Body of pancreas (tissue), 4 donors: ENCODE measurements around the gene TMEM229B. TPM values are rescaled to one million over a fixed set of nuclear protein-coding genes. Genes with fewer than 3 reads are reported as not detected.

Experiments
- ATAC-seq: fragments of 150-250 bp; one replicate; pipeline ENCODE4 v1.9.1; 2016
- DNase-seq, 4 donors: peaks; one replicate each; pipeline ENCODE4 v3.0.0-alpha.2; 2019
- H3K27ac ChIP-seq, 4 donors: fragments of 200-600 bp; sonication (generic); 1 replicate in 3 of 4; 2 replicates in 1 of 4; pipeline versions ENCODE4 v1.5.1 to v1.6.1; 2016 to 2019; ENCODE audit warnings: mild to moderate bottlenecking in 1 of 4, mixed read lengths in 1 of 4, moderate library complexity in 1 of 4
- H3K27me3 ChIP-seq, 2 donors: fragments of 200-600 bp; sonication (generic); one replicate each; pipeline ENCODE4 v1.6.0; 2016; ENCODE audit warnings: mild to moderate bottlenecking in 1 of 2
- H3K36me3 ChIP-seq, 2 donors: fragments of 200-600 bp; sonication (generic); replicated peaks in 1 of 2; 2 replicates each; pipeline ENCODE4 v1.5.1; 2016; ENCODE audit warnings: low read depth in 2 of 2; ENCODE audit not compliant: insufficient read depth in 1 of 2
- H3K4me1 ChIP-seq: fragments of 200-600 bp; sonication (generic); one replicate; pipeline ENCODE4 v1.6.0; 2016
- H3K4me3 ChIP-seq, 2 donors: fragments of 200-600 bp; sonication (generic); 1 replicate in 1 of 2; 2 replicates in 1 of 2; pipeline ENCODE4 v1.5.1; 2016 to 2019
- H3K9me3 ChIP-seq, 3 donors: fragments of 200-600 bp; sonication (generic); 1 replicate in 2 of 3; 2 replicates in 1 of 3; pipeline ENCODE4 v1.5.1; 2016
- CTCF ChIP-seq, 7 experiments: fragments of 450-650 bp in 4 of 7; fragments of 200-600 bp in 3 of 7; sonication (generic) in 3 of 7; IDR thresholded peaks; one replicate each; pipeline ENCODE4 v1.5.1; 2016 to 2019; ENCODE audit warnings: antibody characterized with exemption in 7 of 7
- POLR2A ChIP-seq, 3 donors: fragments of 450-650 bp; IDR thresholded peaks; one replicate each; pipeline ENCODE4 v1.6.1; 2016; ENCODE audit warnings: antibody characterized with exemption in 3 of 3, mild to moderate bottlenecking in 2 of 3
- WGBS, 2 donors: methylation state at CpG; one replicate each; pipeline ENCODE4 v1.1.5; 2017; 5-methylcytosine and 5-hydroxymethylcytosine counted together
- intact Hi-C: fragments of 100-400 bp; cut with DNase I; formaldehyde crosslinking; loops from one replicate; pipeline ENCODE4 v1.15.1; 2023
- total RNA-seq, 2 donors: library from RNA; depleted of rRNA; stranded (reverse); fragments of >200 nt; gene quantifications; one replicate each; pipeline ENCODE4 v1.1.0, GENCODE V29; 2016

TMEM229B gene
- total RNA-seq, 2 donors from 2014 or later: 2.0 to 4.4 TPM

- Histone ChIP-seq H3K4me1 (no peaks in the 10 kb centered on the region), H3K36me3 (no peaks in the 10 kb centered on the region), H3K4me3 (no peak overlapping the region), H3K27ac (no peak overlapping the region), H3K27me3 (no peaks in the 10 kb centered on the region), H3K9me3 (no peaks in the 10 kb centered on the region)
- no peak for TF ChIP-seq POLR2A (IDR thresholded peaks at IDR 0.05)
- TF ChIP-seq CTCF (IDR thresholded peaks at IDR 0.05): no peak
- WGBS, 2 donors: 83 to 90% methylated on average over 2 to 4 of the region's 4 CpGs
- ATAC-seq (no peak), DNase-seq (no peak)
- intact Hi-C loops: no loop called here
Measured at GRCh38 chr14:67485501-67486095, 2.9 kb downstream of the TMEM229B start.

- 76 to 89% methylated on average over 4 to 8 of the region's 8 CpGs for WGBS, 2 donors
- TF ChIP-seq POLR2A (IDR thresholded peaks at IDR 0.05) (no peak), CTCF (IDR thresholded peaks at IDR 0.05) (no peak)
- Histone ChIP-seq H3K4me1 (no peaks in the 10 kb centered on the region), H3K27me3 (no peaks in the 10 kb centered on the region), H3K36me3 (no peaks in the 10 kb centered on the region), H3K27ac (no peak overlapping the region), H3K4me3 (no peak overlapping the region), H3K9me3 (no peaks in the 10 kb centered on the region)
- ATAC-seq (no peak), DNase-seq (no peak)
- intact Hi-C loops: no loop called here
Measured at GRCh38 chr14:67483579-67484285, 4.8 kb downstream of the TMEM229B start.

DNA sequence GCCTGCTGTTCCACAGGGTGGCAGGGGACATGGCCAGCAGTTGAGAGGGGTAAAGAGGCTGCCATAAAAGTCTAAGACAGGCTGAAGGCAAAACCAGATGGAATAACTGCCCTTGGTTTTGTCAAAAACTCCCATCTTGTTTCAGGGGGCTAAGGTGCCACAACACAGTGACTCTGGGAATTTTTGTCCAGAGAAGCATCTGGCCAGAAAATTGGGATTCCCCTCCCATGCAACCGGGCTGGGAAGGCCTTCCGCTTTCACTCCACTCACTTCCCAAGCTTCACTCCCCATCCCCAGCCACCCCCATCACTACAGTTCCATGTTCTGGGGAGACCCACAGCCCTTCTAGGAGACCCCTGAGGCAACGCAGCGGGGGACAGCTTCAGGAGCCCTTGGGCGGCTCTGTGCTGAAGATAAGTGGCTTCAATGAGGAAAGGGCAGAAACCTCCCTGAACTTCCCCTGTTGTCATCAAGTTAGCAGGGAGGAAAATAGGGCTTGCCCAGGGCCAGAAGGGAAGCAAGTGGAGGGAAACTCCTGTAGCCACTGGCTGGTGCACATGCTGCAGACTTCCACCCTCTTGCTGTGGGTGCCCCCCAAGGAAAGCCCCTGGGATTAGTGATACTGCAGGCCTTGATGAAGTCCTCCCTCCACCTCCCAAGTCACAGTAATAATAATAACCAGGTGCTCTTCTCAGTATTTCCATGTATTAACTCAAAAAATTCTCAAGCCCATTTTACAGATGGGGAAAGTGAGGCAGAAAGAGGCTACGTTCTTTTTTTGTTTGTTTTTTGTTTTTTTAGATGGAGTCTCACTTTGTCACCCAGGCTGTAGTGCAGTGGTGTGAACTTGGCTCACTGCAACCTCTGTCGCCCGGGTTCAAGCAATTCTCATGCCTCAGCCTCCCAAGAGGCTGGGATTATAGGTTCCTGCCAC, 6.0 kb downstream of the TMEM229B start:
- Histone ChIP-seq H3K36me3 (no peaks in the 10 kb centered on the region), H3K4me3 (no peak overlapping the region), H3K27ac (no peak overlapping the region), H3K27me3 (no peaks in the 10 kb centered on the region), H3K4me1 (no peaks in the 10 kb centered on the region), H3K9me3 (no peaks in the 10 kb centered on the region)
- DNase-seq (no peak), ATAC-seq (no peak)
- TF ChIP-seq POLR2A (IDR thresholded peaks at IDR 0.05) (no peak), CTCF (IDR thresholded peaks at IDR 0.05) (no peak)
- 91% methylated on average over 8 of the region's 8 CpGs for WGBS, 2 donors
- intact Hi-C loops: no loop called here

- ATAC-seq: no peak
- H3K27me3 ChIP-seq: no peaks in the 10 kb centered on the region
- WGBS, 2 donors: 66 to 78% methylated on average over 9 of the region's 9 CpGs
Measured at GRCh38 chr14:67480011-67480410, 8.5 kb downstream of the TMEM229B start.

More at GRCh38 chr14:67480011-67480410, 8.5 kb downstream of the TMEM229B start:
- no peak for DNase-seq
- H3K36me3 ChIP-seq: no peaks in the 10 kb centered on the region
- no peaks in the 10 kb centered on the region for H3K9me3 ChIP-seq
- intact Hi-C loops: no loop called here
- no peak overlapping the region for H3K4me3 ChIP-seq
- TF ChIP-seq POLR2A (IDR thresholded peaks at IDR 0.05) (no peak), CTCF (IDR thresholded peaks at IDR 0.05) (no peak)
- H3K27ac ChIP-seq: no peak overlapping the region
- no peaks in the 10 kb centered on the region for H3K4me1 ChIP-seq
